Endothelial cell of umbilical vein (primary cell): ENCODE results near the gene MSH3. TPM values are rescaled to one million over a fixed set of nuclear protein-coding genes. Genes with fewer than 3 reads are reported as not detected.

Experiments
- BruUV-seq: library from RNA; stranded (reverse); fragments of 400-500 nt; replicated peaks from 2 replicates; lab custom pipeline; 2021; lab: Mats Ljungman, UMichigan
- CTCF ChIA-PET: fragments of 300-600, 350-600 bp; sonication (Branson Sonifier 250); formaldehyde crosslinking; loops from one replicate; lab custom pipeline; 2021; ENCODE audit warnings: antibody characterized with exemption, inconsistent platforms; lab: Charles Lee
- POLR2A ChIA-PET: fragments of 300-600, 350-600 bp; sonication (Branson Sonifier 250); formaldehyde crosslinking; loops from one replicate; lab custom pipeline; 2021; ENCODE audit warnings: antibody characterized with exemption, inconsistent platforms; lab: Charles Lee
- DNase-seq: peaks from one replicate; pipeline ENCODE4 v3.0.0-alpha.2; 2011; ENCODE audit warnings: low read depth, low spot score
- FAIRE-seq: peaks from 2 replicates; lab custom pipeline; 2011; peaks lifted over from hg19 to GRCh38; lab: Jason Lieb, UNC
- H2AFZ ChIP-seq: 2 replicates; pipeline ENCODE4 v1.6.0; 2012; ENCODE audit warnings: low read depth, low read length, control low read depth, inconsistent platforms
- H3K27ac ChIP-seq: 2 replicates; pipeline ENCODE4 v1.5.1; 2011; ENCODE audit warnings: low read depth, mild to moderate bottlenecking, control low read depth, low read length, moderate library complexity; ENCODE audit not compliant: insufficient read depth
- H3K27me3 ChIP-seq, 2 experiments: 2 replicates each; pipeline versions ENCODE4 v1.6.0 to v1.6.1; 2011; ENCODE audit warnings: low read length in 2 of 2, mixed read lengths in 1 of 2; ENCODE audit not compliant: control insufficient read depth in 2 of 2, insufficient read depth in 2 of 2
- H3K36me3 ChIP-seq, 2 experiments: 2 replicates in 1 of 2; 3 replicates in 1 of 2; pipeline ENCODE4 v1.5.1; 2011; ENCODE audit warnings: low read length in 2 of 2, mild to moderate bottlenecking in 1 of 2, moderate library complexity in 1 of 2; ENCODE audit not compliant: control insufficient read depth in 2 of 2, insufficient read depth in 2 of 2; ENCODE audit errors: extremely low read depth in 1 of 2
- H3K4me1 ChIP-seq: 3 replicates; pipeline ENCODE4 v1.5.1; 2011; ENCODE audit warnings: mild to moderate bottlenecking, low read length; ENCODE audit not compliant: control insufficient read depth, insufficient read depth; ENCODE audit errors: extremely low read depth
- H3K4me2 ChIP-seq: 2 replicates; pipeline ENCODE4 v1.6.1; 2011; ENCODE audit warnings: low read length, control low read depth, mixed read lengths; ENCODE audit not compliant: insufficient read depth
- H3K4me3 ChIP-seq, 3 experiments: fragments of 200-600 bp in 1 of 3; sonication (generic), shearing (Covaris generic) in 1 of 3; replicated peaks in 1 of 3; 2 replicates each; pipeline ENCODE4 v1.5.1; 2011 to 2016; ENCODE audit warnings: control low read depth in 3 of 3, low read length in 3 of 3, mild to moderate bottlenecking in 2 of 3, inconsistent platforms in 1 of 3, low read depth in 1 of 3, moderate library complexity in 1 of 3; ENCODE audit not compliant: insufficient read depth in 1 of 3
- H3K79me2 ChIP-seq: 2 replicates; pipeline ENCODE4 v1.6.0; 2012; ENCODE audit warnings: low read length, inconsistent platforms; ENCODE audit not compliant: control insufficient read depth, insufficient read depth
- H3K9ac ChIP-seq: replicated peaks from 2 replicates; pipeline ENCODE3; 2011; ENCODE audit warnings: low read length, control low read depth; ENCODE audit not compliant: insufficient read depth; ENCODE audit errors: extremely low read depth
- H3K9me1 ChIP-seq: replicated peaks from 3 replicates; pipeline ENCODE4 v1.6.0; 2011; ENCODE audit warnings: mild to moderate bottlenecking, low read length; ENCODE audit not compliant: control insufficient read depth, insufficient read depth; ENCODE audit errors: extremely low read depth
- H3K9me3 ChIP-seq: replicated peaks from 2 replicates; pipeline ENCODE4 v1.5.1; 2012; ENCODE audit warnings: low read length, inconsistent platforms; ENCODE audit not compliant: control insufficient read depth, insufficient read depth
- H4K20me1 ChIP-seq: replicated peaks from 2 replicates; pipeline ENCODE3; 2011; ENCODE audit warnings: mild to moderate bottlenecking, low read length; ENCODE audit not compliant: control insufficient read depth, insufficient read depth; ENCODE audit errors: extremely low read depth
- CTCF ChIP-seq, 2 donors: IDR thresholded peaks; 1 replicate in 1 of 2; 2 replicates in 1 of 2; pipeline ENCODE4 v1.5.1; 2011; ENCODE audit warnings: low read length in 2 of 2, mild to moderate bottlenecking in 2 of 2, moderate library complexity in 2 of 2, control low read depth in 1 of 2, inconsistent platforms in 1 of 2, low read depth in 1 of 2; ENCODE audit not compliant: insufficient read depth in 1 of 2; ENCODE audit errors: extremely low read depth in 1 of 2
- EZH2 ChIP-seq: IDR thresholded peaks from 2 replicates; pipeline ENCODE4 v1.6.1; 2012; ENCODE audit warnings: borderline replicate concordance, low read depth, mild to moderate bottlenecking, moderate library complexity, low read length, inconsistent platforms; ENCODE audit not compliant: severe bottlenecking
- FOS ChIP-seq: IDR thresholded peaks from 2 replicates; pipeline ENCODE4 v1.6.1; 2011; ENCODE audit warnings: mild to moderate bottlenecking, low read length, moderate library complexity, borderline replicate concordance; ENCODE audit not compliant: insufficient read depth
- GATA2 ChIP-seq: IDR thresholded peaks from 2 replicates; pipeline ENCODE4 v1.7.0; 2011; ENCODE audit warnings: low read depth, mild to moderate bottlenecking, moderate library complexity, mixed read lengths, low read length; ENCODE audit not compliant: insufficient read length, insufficient read depth
- JUN ChIP-seq: IDR thresholded peaks from 2 replicates; pipeline ENCODE4 v1.6.1; 2011; ENCODE audit warnings: borderline replicate concordance, low read depth; ENCODE audit not compliant: insufficient read length, insufficient read depth
- MYC ChIP-seq: IDR thresholded peaks from one replicate; pipeline ENCODE4 v1.6.1; 2011; ENCODE audit warnings: mild to moderate bottlenecking, low read depth, low read length
- POLR2A ChIP-seq: IDR thresholded peaks from 2 replicates; pipeline ENCODE4 v1.6.1; 2012; ENCODE audit warnings: low read depth, mild to moderate bottlenecking, control low read depth, low read length
- POLR2AphosphoS5 ChIP-seq: IDR thresholded peaks from 2 replicates; pipeline ENCODE4 v1.6.1; 2012; ENCODE audit warnings: low read depth, mild to moderate bottlenecking, control low read depth, low read length, moderate library complexity; ENCODE audit not compliant: insufficient read depth
- dilution Hi-C: fragments of 300-500 bp; cut with MboI; formaldehyde crosslinking; loops from one replicate; pipeline ENCODE4 v1.15.0; 2019; ENCODE audit warnings: low sequenced_read_pairs; ENCODE audit not compliant: extremely low pct_ligation_motif_present
- intact Hi-C: fragments of 100-400 bp; cut with micrococcal nuclease; formaldehyde crosslinking; loops from one replicate; pipeline ENCODE4 v1.10.0; 2022
- polyA plus RNA-seq, 4 experiments: library from polyadenylated mRNA; depleted of rRNA in 3 of 4; stranded (reverse) in 3 of 4; unstranded in 1 of 4; fragments of >200 nt; gene quantifications; 2 replicates each; pipeline versions ENCODE4 v1.2.1 to v1.2.3, GENCODE V29; 2011 to 2012; ENCODE audit warnings: missing spikeins in 1 of 4
- total RNA-seq: library from RNA; stranded (reverse); gene quantifications from 2 replicates; pipeline ENCODE4 v1.2.3, GENCODE V29; 2021
- TF ChIP-seq, protein P1 (sequence below): IDR thresholded peaks from 2 replicates; pipeline ENCODE4 v1.6.1; 2011; ENCODE audit not compliant: insufficient read depth, insufficient read length

Gene MSH3
- total and polyA plus RNA-seq, 2 donors (not counting 3 experiments of a cell fraction or from before 2014, with no cell fraction given): 2.0 to 13.0 TPM

DNA sequence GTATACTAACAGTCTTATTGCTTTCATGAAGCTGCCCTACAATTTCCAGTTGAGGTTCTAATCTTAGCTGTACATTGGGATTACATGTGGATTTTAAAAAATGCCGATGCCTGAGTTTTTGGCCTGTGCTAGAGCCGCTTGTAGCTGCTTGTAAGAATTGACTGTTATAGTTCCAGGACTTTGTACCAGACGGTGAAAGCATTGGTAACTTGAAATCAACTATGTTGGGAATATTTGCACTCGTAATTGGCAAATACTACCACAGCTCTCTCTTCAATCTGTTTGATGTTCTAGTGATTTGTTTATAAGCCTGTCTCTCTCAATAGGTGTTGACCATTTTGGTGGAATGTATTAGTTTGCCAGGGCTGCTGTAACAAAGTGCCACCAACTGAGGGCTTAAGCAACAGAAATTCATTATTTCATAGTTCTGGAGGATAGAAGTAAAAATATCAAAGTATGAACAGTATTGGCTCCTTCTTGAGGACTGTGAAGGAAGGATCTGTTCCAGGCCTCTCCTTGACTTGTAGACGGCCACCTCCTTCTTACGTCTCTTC lies 50.8 kb downstream of the MSH3 start:
- no peak overlapping the region for H3K4me3 ChIP-seq
- no peaks in the 10 kb centered on the region for H3K27me3 ChIP-seq
- no peak overlapping the region for H2AFZ ChIP-seq
- DNase-seq (no peak), FAIRE-seq (no peak)
- no peaks in the 10 kb centered on the region for H3K9me3 ChIP-seq
- no TSS peak for BruUV-seq
- TF ChIP-seq FOS: no peak
- no peak for TF ChIP-seq GATA2
- no peak for TF ChIP-seq CTCF (IDR thresholded peaks at IDR 0.05; ENCODE audit: extremely low read depth in 1 of 2, insufficient read depth in 1 of 2, low read depth in 1 of 2, low read length in 2 of 2)
- no peak for TF ChIP-seq MYC
- TF ChIP-seq EZH2: no peak
- TF ChIP-seq, protein P1, sequence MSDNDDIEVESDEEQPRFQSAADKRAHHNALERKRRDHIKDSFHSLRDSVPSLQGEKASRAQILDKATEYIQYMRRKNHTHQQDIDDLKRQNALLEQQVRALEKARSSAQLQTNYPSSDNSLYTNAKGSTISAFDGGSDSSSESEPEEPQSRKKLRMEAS: no peak
- TF ChIP-seq JUN: no peak
- TF ChIP-seq POLR2AphosphoS5: no peak
- no peak for TF ChIP-seq POLR2A
- H3K9me1 ChIP-seq: no peaks in the 10 kb centered on the region
- CTCF ChIA-PET: interaction anchor here (1.2 to 2.2 kb wide), 2 partner anchors 18 to 490 kb away, joined by 5 to 6 read pairs; no protein-coding TSS in a partner anchor
- no peak overlapping the region for H3K9ac ChIP-seq
- no peaks in the 10 kb centered on the region for H3K36me3 ChIP-seq
- no peak overlapping the region for H3K27ac ChIP-seq
- intact Hi-C loops: no loop called here
- H3K4me1 ChIP-seq: no peaks in the 10 kb centered on the region
- H4K20me1 ChIP-seq: no peaks in the 10 kb centered on the region
- POLR2A ChIA-PET: interaction anchor here (0.6 kb wide), 1 partner anchor 298 kb away, joined by 9 read pairs; no protein-coding TSS in a partner anchor
- no peaks in the 10 kb centered on the region for H3K79me2 ChIP-seq
- H3K4me2 ChIP-seq: no peak overlapping the region
- dilution Hi-C loops: no loop called here
